ENCODE data around the gene BET1.

BET1 gene

GRCh38 chr7:93955304-93955703 lies 48.9 kb downstream of the BET1 start:
- no peak for FAIRE-seq

GRCh38 chr7:93949423-93949822 lies 54.7 kb downstream of the BET1 start:
- no peak for FAIRE-seq

- no peak for FAIRE-seq
Observed at GRCh38 chr7:93948873-93949272, 55.3 kb downstream of the BET1 start.

- no peak for FAIRE-seq
Observed at GRCh38 chr7:93948106-93948505, 56.0 kb downstream of the BET1 start.

- FAIRE-seq, result no peak
Observed at GRCh38 chr7:93945756-93946535, 58.2 kb downstream of the BET1 start.

GRCh38 chr7:93945083-93945482 lies 59.1 kb downstream of the BET1 start:
- no peak for FAIRE-seq

- no peak for FAIRE-seq
Observed at GRCh38 chr7:93944673-93945072, 59.5 kb downstream of the BET1 start.

GRCh38 chr7:93943816-93944540 lies 60.2 kb downstream of the BET1 start:
- FAIRE-seq, result no peak

Data from islet of Langerhans (tissue), 1 donor.